GM23338 (cell line): ENCODE measurements around the gene MED17. TPM values are rescaled to one million over a fixed set of nuclear protein-coding genes. Genes with fewer than 3 reads are reported as not detected.

Source experiments
- ATAC-seq: fragments of 200-7000 bp; cut with Tn5 transposase; 3 replicates; pipeline ENCODE4 v1.9.1; 2020
- DNase-seq: peaks from one replicate; pipeline ENCODE4 v3.0.0-alpha.2; 2015; ENCODE audit warnings: low spot score
- H2AFZ ChIP-seq: fragments of 200-600 bp; sonication (generic); 2 replicates; pipeline ENCODE4 v1.8.0; 2016; ENCODE audit warnings: antibody characterized with exemption, mild to moderate bottlenecking, moderate library complexity
- H3F3A ChIP-seq: fragments of 200-600 bp; sonication (generic); replicated peaks from 2 replicates; pipeline ENCODE4 v1.8.0; 2017; ENCODE audit warnings: antibody characterized with exemption, mixed run types, low read depth
- H3K27ac ChIP-seq: fragments of 200-600 bp; sonication (generic); 2 replicates; pipeline ENCODE4 v1.6.1; 2016; ENCODE audit warnings: low read depth
- H3K27me3 ChIP-seq: fragments of 200-600 bp; sonication (generic); 2 replicates; pipeline ENCODE4 v1.8.0; 2016; ENCODE audit warnings: mild to moderate bottlenecking, mixed run types, moderate library complexity; ENCODE audit not compliant: insufficient read depth
- H3K36me3 ChIP-seq: fragments of 200-600 bp; sonication (generic); 2 replicates; pipeline ENCODE4 v1.8.0; 2016; ENCODE audit warnings: mild to moderate bottlenecking; ENCODE audit not compliant: insufficient read depth
- H3K4me1 ChIP-seq: fragments of 200-600 bp; sonication (generic); 2 replicates; pipeline ENCODE4 v1.8.0; 2016; ENCODE audit warnings: mild to moderate bottlenecking, moderate library complexity; ENCODE audit not compliant: insufficient read depth
- H3K4me2 ChIP-seq: fragments of 200-600 bp; sonication (generic); 2 replicates; pipeline ENCODE4 v1.7.1; 2017; ENCODE audit warnings: mixed run types
- H3K4me3 ChIP-seq: fragments of 200-600 bp; sonication (generic); 2 replicates; pipeline ENCODE4 v1.6.1; 2016; ENCODE audit warnings: mixed run types
- H3K79me2 ChIP-seq: fragments of 200-600 bp; sonication (generic); replicated peaks from 2 replicates; pipeline ENCODE4 v1.8.0; 2017; ENCODE audit warnings: mild to moderate bottlenecking; ENCODE audit not compliant: insufficient read depth
- H3K9me2 ChIP-seq: fragments of 200-600 bp; sonication (generic); 2 replicates; pipeline ENCODE4 v1.8.0; 2017; ENCODE audit not compliant: insufficient read depth
- H4K20me1 ChIP-seq: fragments of 200-600 bp; sonication (generic); replicated peaks from 2 replicates; pipeline ENCODE4 v1.8.0; 2017; ENCODE audit warnings: mild to moderate bottlenecking; ENCODE audit not compliant: insufficient read depth
- H3K27ac Mint-ChIP-seq: 2 replicates; pipeline ENCODE4 v1.8.0; 2020; ENCODE audit warnings: inconsistent platforms, mild to moderate bottlenecking, moderate library complexity, mixed read lengths
- H3K27me3 Mint-ChIP-seq: 3 replicates; pipeline ENCODE4 v1.8.0; 2022; ENCODE audit warnings: low read depth, mild to moderate bottlenecking, moderate library complexity, mixed read lengths, inconsistent platforms; ENCODE audit not compliant: insufficient read depth, poor library complexity
- H3K36me3 Mint-ChIP-seq: 3 replicates; pipeline ENCODE4 v1.8.0; 2021; ENCODE audit warnings: low read depth, mild to moderate bottlenecking, inconsistent platforms, moderate library complexity, mixed read lengths
- H3K4me1 Mint-ChIP-seq: 3 replicates; pipeline ENCODE4 v1.8.0; 2020; ENCODE audit warnings: mild to moderate bottlenecking, inconsistent platforms, mixed read lengths
- H3K4me3 Mint-ChIP-seq: 3 replicates; pipeline ENCODE4 v1.8.0; 2021; ENCODE audit warnings: moderate library complexity, mild to moderate bottlenecking, inconsistent platforms, mixed read lengths
- H3K9me3 Mint-ChIP-seq: 3 replicates; pipeline ENCODE4 v1.8.0; 2020; ENCODE audit warnings: moderate library complexity, mild to moderate bottlenecking, inconsistent platforms, mixed read lengths
- CREB1 ChIP-seq: fragments of 250-450 bp; sonication (Bioruptor Pico); IDR thresholded peaks from 2 replicates; pipeline ENCODE4 v1.5.0; 2020; ENCODE audit warnings: low read depth, mild to moderate bottlenecking, moderate library complexity
- CTCF ChIP-seq, 2 experiments: fragments of 200-600 bp in 1 of 2; sonication (generic) in 1 of 2; conservative IDR thresholded peaks; 2 replicates each; pipeline versions ENCODE4 v1.5.1 to v1.6.1; 2016 to 2017; ENCODE audit warnings: antibody characterized with exemption in 2 of 2, low read depth in 2 of 2, mild to moderate bottlenecking in 2 of 2, moderate library complexity in 1 of 2
- ETS1 ChIP-seq: IDR thresholded peaks from 2 replicates; pipeline ENCODE4 v1.6.1; 2016; ENCODE audit warnings: antibody characterized with exemption
- EZH2 ChIP-seq: fragments of 200-600 bp; sonication (generic); IDR thresholded peaks from one replicate; pipeline ENCODE4 v1.8.0; 2017; ENCODE audit warnings: antibody characterized with exemption, mild to moderate bottlenecking, low read depth; ENCODE audit not compliant: unreplicated experiment
- EZH2phosphoT487 ChIP-seq: fragments of 200-600 bp; sonication (generic); IDR thresholded peaks from one replicate; pipeline ENCODE4 v1.8.1; 2018; ENCODE audit warnings: antibody characterized with exemption; ENCODE audit not compliant: unreplicated experiment
- JUNB ChIP-seq: IDR thresholded peaks from one replicate; pipeline ENCODE4 v1.6.1; 2016; ENCODE audit warnings: antibody characterized with exemption; ENCODE audit not compliant: unreplicated experiment
- NANOG ChIP-seq: IDR thresholded peaks from 2 replicates; pipeline ENCODE4 v1.6.1; 2016; ENCODE audit warnings: antibody characterized with exemption, borderline replicate concordance
- POLR2AphosphoS5 ChIP-seq: IDR thresholded peaks from 2 replicates; pipeline ENCODE4 v1.6.1; 2016; ENCODE audit warnings: antibody characterized with exemption, low read depth
- STAT1 ChIP-seq: IDR thresholded peaks from one replicate; pipeline ENCODE4 v1.6.1; 2016; ENCODE audit warnings: antibody characterized with exemption; ENCODE audit not compliant: unreplicated experiment
- ZNF114 ChIP-seq: fragments of 250-450 bp; sonication (Bioruptor Pico); IDR thresholded peaks from 2 replicates; pipeline ENCODE4 v1.5.0; 2020; ENCODE audit warnings: mild to moderate bottlenecking, moderate library complexity
- ZNF331 ChIP-seq: fragments of 250-450 bp; sonication (Bioruptor Pico); IDR thresholded peaks from 2 replicates; pipeline ENCODE4 v1.5.0; 2020; ENCODE audit warnings: low read depth, mild to moderate bottlenecking, moderate library complexity
- polyA plus RNA-seq: library from polyadenylated mRNA; unstranded; fragments of >200 nt; fragmentation: Nextera tagmentation; extraction: Ambion mirVana; gene quantifications from 2 replicates; pipeline ENCODE4 v1.2.1, GENCODE V29; 2016
- total RNA-seq: library from RNA; depleted of rRNA; stranded (reverse); fragments of >200 nt; shearing (Covaris generic); gene quantifications from 2 replicates; pipeline ENCODE4 v1.2.3, GENCODE V29; 2014
- TF ChIP-seq, protein P1 (sequence below): IDR thresholded peaks from one replicate; pipeline ENCODE4 v1.6.1; 2018; ENCODE audit warnings: antibody characterized with exemption; ENCODE audit not compliant: unreplicated experiment

MED17 gene
- total and polyA plus RNA-seq, 2 experiments from 2014 or later: 19.1 to 31.2 TPM

DNA sequence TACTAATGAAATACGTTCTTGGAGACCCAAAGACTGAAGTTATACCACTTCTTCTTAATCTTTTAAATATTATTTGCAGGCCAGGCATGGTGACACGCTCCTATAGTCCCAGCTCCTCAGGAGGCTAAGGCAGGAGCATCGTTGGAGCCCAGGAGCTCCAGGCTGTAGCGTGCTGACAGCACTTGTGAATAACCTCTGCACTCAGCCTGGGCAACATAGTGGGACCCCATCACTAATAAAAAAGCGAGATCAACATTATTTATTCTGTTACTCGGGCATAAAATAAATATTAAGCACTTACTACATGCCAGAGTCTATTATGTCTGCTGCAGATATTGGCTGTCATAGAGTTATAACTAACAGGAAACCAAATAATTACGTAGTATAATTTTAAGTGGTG is 720 bp upstream of the MED17 start (continued):
- TF ChIP-seq, protein P1, sequence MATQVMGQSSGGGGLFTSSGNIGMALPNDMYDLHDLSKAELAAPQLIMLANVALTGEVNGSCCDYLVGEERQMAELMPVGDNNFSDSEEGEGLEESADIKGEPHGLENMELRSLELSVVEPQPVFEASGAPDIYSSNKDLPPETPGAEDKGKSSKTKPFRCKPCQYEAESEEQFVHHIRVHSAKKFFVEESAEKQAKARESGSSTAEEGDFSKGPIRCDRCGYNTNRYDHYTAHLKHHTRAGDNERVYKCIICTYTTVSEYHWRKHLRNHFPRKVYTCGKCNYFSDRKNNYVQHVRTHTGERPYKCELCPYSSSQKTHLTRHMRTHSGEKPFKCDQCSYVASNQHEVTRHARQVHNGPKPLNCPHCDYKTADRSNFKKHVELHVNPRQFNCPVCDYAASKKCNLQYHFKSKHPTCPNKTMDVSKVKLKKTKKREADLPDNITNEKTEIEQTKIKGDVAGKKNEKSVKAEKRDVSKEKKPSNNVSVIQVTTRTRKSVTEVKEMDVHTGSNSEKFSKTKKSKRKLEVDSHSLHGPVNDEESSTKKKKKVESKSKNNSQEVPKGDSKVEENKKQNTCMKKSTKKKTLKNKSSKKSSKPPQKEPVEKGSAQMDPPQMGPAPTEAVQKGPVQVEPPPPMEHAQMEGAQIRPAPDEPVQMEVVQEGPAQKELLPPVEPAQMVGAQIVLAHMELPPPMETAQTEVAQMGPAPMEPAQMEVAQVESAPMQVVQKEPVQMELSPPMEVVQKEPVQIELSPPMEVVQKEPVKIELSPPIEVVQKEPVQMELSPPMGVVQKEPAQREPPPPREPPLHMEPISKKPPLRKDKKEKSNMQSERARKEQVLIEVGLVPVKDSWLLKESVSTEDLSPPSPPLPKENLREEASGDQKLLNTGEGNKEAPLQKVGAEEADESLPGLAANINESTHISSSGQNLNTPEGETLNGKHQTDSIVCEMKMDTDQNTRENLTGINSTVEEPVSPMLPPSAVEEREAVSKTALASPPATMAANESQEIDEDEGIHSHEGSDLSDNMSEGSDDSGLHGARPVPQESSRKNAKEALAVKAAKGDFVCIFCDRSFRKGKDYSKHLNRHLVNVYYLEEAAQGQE: no peak

- Histone ChIP-seq H3K27ac (peak overlapping the region; percentile 43; the same call in 1 of the 2 replicates), H3K4me2 (peak overlapping the region; percentile 97), H3K27me3 (no peaks in the 10 kb centered on the region), H3K9me2 (no peaks in the 10 kb centered on the region), H3K36me3 (peaks cover 12% of the 10 kb centered on the region; the same call in 1 of the 2 replicates), H2AFZ (no peak overlapping the region), H3F3A (no peaks in the 10 kb centered on the region), H3K4me3 (peak overlapping the region; percentile 93), H3K4me1 (peaks cover 16% of the 10 kb centered on the region), H3K79me2 (peaks cover 51% of the 10 kb centered on the region), H4K20me1 (peaks cover 38% of the 10 kb centered on the region)
- Mint-ChIP-seq H3K9me3 (peaks cover 5% of the 10 kb centered on the region; the same call in 2 of the 3 replicates), H3K4me1 (peaks cover 20% of the 10 kb centered on the region), H3K27me3 (peaks cover 4% of the 10 kb centered on the region), H3K36me3 (peaks cover 40% of the 10 kb centered on the region), H3K27ac (peak overlapping the region; percentile 93), H3K4me3 (peak overlapping the region; percentile 92)
- ATAC-seq: peak; percentile 52
- DNase-seq: no peak
- no peak for TF ChIP-seq POLR2AphosphoS5
- TF ChIP-seq NANOG: no peak
- no peak for TF ChIP-seq CTCF (conservative IDR thresholded peaks at IDR 0.05; ENCODE audit: low read depth in 2 of 2)
- TF ChIP-seq EZH2phosphoT487: no peak
- no peak for TF ChIP-seq ZNF114 (CRISPR knock-in tag)
- TF ChIP-seq EZH2: no peak
- TF ChIP-seq ETS1: no peak
- TF ChIP-seq JUNB: no peak
- TF ChIP-seq, protein P1: no peak
- no peak for TF ChIP-seq STAT1
- no peak for TF ChIP-seq CREB1
- no peak for TF ChIP-seq ZNF331 (CRISPR knock-in tag)
Measured at GRCh38 chr11:93783765-93784144, 327 bp upstream of the MED17 start.
